Adrenal gland (tissue), 5 donors: Measurements from ENCODE around the gene ARID5B.

Experiments used
- CTCF ChIP-seq, 6 experiments: fragments of 450-650 bp in 4 of 6; fragments of 200-600 bp in 2 of 6; sonication (generic) in 1 of 6; IDR thresholded peaks; 1 replicate in 5 of 6; 2 replicates in 1 of 6; pipeline versions ENCODE4 v1.5.1 to v1.8.0; 2016 to 2021; ENCODE audit warnings: antibody characterized with exemption in 6 of 6, mild to moderate bottlenecking in 2 of 6, moderate library complexity in 1 of 6
- POLR2A ChIP-seq, 2 donors: fragments of 450-650 bp; IDR thresholded peaks; one replicate each; pipeline ENCODE4 v1.6.1; 2017; ENCODE audit warnings: antibody characterized with exemption in 2 of 2, mild to moderate bottlenecking in 2 of 2, moderate library complexity in 1 of 2
- donor health status: DM: no; HTN: no; CAD: no.

GRCh38 chr10:62036186-62037081 lies 134.9 kb downstream of the ARID5B start:
- TF ChIP-seq POLR2A (IDR thresholded peaks at IDR 0.05) (no peak), CTCF (IDR thresholded peaks at IDR 0.05) (no peak)
